HG03108 (cell line): ENCODE measurements around the gene RGS3.

ENCODE experiments used
- ATAC-seq: cut with Tn5 transposase; IDR thresholded peaks from one replicate; pipeline ENCODE4 v1.9.1; 2021; ENCODE audit warnings: moderate library complexity; ENCODE audit not compliant: unreplicated experiment

Gene RGS3

DNA sequence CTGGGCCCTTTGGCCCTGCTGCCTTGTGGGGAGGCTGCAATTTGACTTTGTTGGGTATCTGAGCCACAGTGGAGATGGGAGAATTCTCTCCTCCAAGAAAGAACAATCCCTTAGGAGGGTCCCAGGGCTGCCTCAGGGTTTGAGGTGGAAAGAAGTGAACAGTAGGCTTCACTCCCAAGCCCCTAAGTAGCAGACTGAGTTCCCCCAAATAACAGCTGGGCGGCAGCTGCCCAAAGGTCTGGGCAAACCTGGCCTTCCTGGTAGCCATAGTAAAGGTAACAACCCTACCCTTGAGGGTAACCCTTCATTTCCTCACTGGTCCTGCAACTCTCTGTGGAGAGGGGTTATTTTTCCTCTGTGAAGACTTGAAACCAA is 746 bp downstream of the RGS3 start:
- ATAC-seq: no peak

GRCh38 chr9:113465599-113466140 is 2.1 kb downstream of the RGS3 start:
- ATAC-seq: no peak

GRCh38 chr9:113467183-113467582 is 3.7 kb downstream of the RGS3 start:
- ATAC-seq: no peak

- no peak for ATAC-seq
Measured at GRCh38 chr9:113468716-113469448, 5.4 kb downstream of the RGS3 start.

DNA sequence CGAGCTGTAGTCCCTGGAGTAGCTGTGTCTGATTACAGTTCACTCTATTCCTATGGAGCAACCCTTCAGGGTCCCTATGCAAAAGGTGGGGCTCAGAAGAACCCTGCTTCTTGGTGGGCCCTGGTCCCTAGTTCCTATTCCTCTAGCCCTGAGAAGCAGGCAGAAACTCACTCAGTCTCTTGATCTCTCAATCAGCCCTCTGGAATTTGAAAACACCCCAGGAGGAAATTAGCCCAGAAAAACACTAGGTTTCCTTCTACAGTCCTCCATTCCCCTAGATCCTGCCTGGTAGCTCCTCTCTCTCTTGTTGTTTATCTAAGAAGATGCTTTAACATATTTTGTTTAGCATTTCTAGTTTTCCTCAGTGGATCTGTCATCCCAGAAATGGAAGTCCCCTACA is 7.6 kb downstream of the RGS3 start:
- no peak for ATAC-seq

DNA sequence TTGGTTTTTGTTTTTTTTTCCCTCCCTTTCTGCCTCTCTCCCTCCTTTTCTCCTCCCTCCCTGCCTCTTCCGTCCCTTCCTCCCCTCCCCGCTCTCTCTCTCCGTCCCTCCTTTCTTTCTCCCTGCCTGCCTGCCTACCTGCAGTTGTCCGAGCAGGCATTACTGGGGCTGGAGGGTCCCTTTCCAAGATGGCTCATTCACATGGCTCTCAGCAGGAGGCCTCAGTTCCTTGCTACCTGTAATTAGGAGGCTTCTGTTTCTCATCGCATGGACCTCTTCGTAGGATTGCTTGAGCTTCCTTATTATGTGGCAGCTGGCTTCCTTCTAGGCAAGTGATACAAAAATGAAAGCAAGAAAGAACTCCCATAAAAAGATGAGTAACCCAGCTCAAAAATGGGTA is 8.0 kb downstream of the RGS3 start:
- no peak for ATAC-seq

DNA sequence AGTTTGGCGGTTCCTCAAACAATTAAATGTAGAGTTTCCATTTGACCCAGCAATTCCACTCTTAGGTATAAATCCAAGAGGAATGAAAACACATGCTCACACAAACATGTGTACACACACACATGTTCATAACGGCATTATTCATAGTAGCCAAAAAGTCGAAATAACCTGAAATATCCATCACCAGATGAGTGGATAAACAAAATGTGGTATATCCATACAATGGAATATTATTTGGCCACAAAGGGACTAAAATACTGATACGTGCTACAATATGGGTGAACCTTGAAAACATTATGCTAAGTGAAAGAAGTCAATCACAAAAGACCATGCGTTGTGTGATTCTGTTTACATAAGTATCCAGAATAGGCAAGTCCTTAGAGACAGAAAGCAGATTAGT is 8.7 kb downstream of the RGS3 start:
- no peak for ATAC-seq

DNA sequence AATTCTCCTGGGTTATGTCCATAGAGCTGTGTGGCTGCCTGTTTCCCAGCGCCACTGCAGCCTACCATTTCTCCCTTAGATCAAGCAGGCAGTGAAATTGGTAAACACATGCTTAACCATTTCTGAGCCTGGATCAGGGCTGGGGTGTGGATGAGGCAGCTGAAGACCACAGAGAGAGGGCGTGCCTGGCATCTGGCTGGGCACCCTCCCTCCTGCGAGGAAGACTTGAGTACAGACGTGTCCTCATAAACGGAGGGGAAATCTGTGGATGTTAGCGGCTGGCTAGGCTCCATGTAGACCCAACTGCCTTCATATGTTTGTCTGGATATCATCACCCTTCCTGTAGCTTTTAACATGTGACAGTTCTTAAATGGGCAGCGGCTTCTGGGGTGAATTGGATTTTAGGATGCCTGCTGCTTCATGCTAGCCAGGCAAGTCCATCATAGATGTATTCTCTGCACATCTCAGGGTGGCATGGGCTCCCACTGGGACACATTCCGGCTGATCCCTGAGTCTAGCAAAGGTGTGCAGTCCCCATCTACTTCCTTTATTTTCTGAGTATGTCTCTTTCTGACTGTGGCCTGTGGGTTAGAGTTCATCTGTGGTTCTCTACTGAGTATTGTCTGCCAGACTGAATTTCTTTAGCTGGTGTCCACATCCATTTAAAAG is 11.0 kb downstream of the RGS3 start:
- ATAC-seq: no peak

DNA sequence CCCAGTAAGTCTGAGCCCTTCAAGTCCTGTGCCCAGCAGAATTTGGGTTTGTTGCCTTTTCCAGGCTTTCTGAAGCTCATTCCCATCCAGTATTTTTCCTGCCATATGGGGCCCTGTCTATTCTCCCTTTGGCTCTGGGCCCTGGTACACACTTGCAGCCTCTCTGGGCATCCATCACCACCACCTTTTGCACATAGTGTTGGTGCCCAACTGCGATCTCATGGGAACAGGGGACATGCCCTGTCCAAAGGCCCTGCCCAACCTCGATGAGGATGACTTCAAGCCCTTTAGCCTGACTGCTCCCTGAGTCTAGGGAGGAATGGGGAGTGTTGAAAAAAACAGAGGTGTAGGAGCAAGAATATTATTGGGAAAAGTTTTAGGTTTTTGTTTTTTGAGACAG is 11.5 kb downstream of the RGS3 start:
- ATAC-seq: no peak

GRCh38 chr9:113475992-113476391 is 12.5 kb downstream of the RGS3 start:
- no peak for ATAC-seq

- no peak for ATAC-seq
Measured at GRCh38 chr9:113476511-113476916, 13.0 kb downstream of the RGS3 start.

- ATAC-seq: no peak
Measured at GRCh38 chr9:113477058-113477457, 13.5 kb downstream of the RGS3 start.

GRCh38 chr9:113477661-113478060 is 14.1 kb downstream of the RGS3 start:
- no peak for ATAC-seq

GRCh38 chr9:113479174-113479621 is 15.7 kb downstream of the RGS3 start:
- no peak for ATAC-seq

DNA sequence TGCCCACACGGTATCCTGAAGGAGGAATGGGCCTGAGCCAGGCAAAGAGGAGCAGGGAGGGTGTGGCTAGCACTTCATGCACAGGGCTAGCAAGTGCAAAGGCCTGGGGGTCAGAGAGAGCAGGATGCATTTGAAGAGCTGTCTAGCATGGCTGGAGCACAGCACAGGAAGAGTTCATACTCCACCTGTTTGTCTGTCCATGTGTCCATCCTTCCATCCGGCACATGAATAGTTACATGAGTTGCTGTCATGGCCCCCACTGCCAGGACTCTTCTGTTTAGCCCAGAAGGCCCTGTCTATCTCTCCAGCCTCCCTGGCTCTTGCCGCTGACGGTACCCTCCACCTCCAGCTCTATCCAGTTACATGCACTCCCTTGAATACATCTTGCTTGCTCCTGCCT is 17.1 kb downstream of the RGS3 start:
- ATAC-seq: no peak

DNA sequence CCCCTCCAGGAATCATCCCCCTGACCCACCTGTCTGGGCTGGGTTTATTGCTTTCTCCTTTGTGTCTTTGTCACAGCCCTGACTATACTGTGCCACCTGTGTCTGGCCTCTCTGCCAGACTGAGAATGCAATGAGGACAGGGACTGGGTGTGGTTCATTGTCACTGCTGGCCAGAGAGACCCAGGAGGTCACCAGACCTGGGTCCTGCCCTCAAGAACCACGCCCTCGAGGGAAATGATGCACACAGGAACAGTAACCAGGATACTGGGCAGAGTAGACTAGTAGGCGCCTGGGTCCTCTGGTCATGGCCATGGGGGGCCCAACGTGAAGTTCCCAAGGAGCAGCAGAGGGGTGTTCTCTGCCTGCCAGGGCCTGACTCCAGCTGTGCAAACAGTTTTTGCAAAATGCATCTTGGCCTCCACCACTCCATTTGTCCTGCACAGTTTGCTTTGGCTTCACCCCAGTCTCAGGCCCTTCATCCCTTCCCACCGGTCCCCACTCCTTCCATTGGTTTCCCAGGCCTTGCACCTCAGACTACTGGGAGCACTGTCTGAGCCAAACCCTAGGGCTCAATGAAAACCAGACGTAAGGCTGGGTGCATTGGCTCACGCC is 17.8 kb downstream of the RGS3 start:
- no peak for ATAC-seq

DNA sequence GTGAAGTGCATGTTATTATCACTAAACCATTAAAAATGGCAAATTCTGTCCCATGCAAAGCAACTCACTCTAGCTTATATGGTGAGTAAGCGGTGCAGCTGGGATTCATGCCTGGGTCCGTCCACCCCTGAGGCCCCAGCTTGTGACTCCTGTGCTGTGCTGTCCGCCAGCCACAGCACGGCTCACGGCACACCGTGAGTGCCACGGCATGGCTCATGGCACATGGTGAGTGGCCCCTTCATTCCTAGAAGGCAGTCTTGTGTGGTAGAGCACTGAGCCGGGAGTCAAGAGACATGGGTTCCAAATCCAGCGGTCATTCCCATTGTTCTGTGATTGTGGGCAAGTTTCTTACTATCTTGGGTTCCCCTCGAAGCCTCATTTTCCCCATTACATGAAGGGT is 18.8 kb downstream of the RGS3 start:
- ATAC-seq: no peak

DNA sequence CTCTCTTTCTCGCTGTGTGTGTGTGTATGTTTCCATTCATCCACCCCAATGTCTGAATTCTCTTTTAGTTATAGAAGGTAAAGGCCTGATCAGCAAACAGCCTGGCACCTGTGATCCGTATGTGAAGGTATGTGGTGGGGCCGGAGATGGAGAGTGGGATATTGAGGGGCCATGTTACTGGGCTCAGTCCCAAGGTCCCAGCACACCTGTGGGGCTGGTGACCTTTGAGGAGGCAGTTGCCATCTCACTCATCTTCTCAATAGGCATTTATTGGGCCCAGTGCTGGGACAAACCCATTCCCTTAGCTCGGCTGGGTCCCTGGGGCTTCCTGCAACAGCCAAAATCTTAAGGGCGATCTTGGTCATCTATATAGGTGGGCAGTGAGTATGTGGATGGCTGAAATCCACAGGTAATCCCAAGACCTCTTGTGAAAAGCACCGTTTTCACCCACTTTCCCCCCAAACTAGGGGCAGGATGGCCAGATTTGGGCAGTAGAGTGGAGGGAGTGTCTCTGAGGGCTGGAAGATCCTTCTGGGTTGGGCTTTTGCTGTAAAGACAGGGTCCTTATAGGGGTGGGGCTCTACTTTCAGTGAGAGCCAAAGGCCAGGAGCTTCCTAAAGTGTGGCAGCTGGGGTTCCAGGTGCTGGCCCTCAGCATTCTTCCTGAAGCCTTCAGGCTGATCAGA is 19.6 kb downstream of the RGS3 start:
- ATAC-seq: no peak

GRCh38 chr9:113483676-113484257 is 20.2 kb downstream of the RGS3 start:
- no peak for ATAC-seq

DNA sequence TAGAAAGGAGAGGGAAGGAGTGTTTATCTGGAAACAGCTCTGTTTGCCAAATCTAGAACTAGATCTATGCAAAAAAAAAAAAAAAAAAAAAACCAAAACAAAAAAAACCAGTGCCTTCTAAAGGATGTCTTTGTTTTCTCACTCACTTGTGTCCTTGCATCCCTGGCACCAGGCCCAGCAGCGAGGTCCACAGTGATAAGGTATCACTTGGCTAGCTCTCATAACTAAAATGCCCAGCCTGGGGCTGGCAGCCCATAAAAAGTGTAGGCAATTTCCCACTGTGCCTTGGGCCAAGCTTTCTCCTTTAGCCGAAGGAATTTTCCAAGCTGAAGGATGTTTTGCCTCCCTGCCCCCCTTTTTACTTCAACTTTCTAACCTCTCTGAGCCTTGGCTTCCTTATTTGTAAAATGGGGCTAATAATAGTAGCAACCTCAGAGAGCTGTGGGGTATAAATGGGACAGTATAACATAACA is 20.8 kb downstream of the RGS3 start:
- no peak for ATAC-seq

GRCh38 chr9:113485761-113486115 is 22.2 kb downstream of the RGS3 start:
- no peak for ATAC-seq
